Activated T-helper 1 cell treated with anti-CD3 and anti-CD28 coated beads, Interleukin-12 subunit alpha, Interleukin-12 subunit beta, Interleukin-2, Interleukin-4 antibody, amounts not matched to agents 30 ng/mL and 10 ng/mL and 1 ng/mL, durations not matched to agents 14 hours and 24 hours and 36 hours (primary cell): ENCODE measurements around the gene C2CD4D. TPM values are rescaled to one million over a fixed set of nuclear protein-coding genes. Genes with fewer than 3 reads are reported as not detected.
A peak's percentile ranks its signal among the peaks of the same experiment; 100 is the strongest.

Experiments used
- DNase-seq: peaks from one replicate; pipeline ENCODE4 v3.0.0; 2021; ENCODE audit warnings: low spot score
- H3K27ac Mint-ChIP-seq: one replicate; pipeline ENCODE4 v1.8.0; 2021; ENCODE audit warnings: mild to moderate bottlenecking, mixed read lengths
- H3K27me3 Mint-ChIP-seq: one replicate; pipeline ENCODE4 v1.8.0; 2022; ENCODE audit warnings: mild to moderate bottlenecking, moderate library complexity, mixed read lengths; ENCODE audit not compliant: insufficient read depth
- H3K36me3 Mint-ChIP-seq: one replicate; pipeline ENCODE4 v1.8.0; 2021; ENCODE audit warnings: low read depth, mixed read lengths
- H3K4me1 Mint-ChIP-seq: one replicate; pipeline ENCODE4 v1.8.0; 2021; ENCODE audit warnings: low read depth, mixed read lengths
- H3K4me3 Mint-ChIP-seq: one replicate; pipeline ENCODE4 v1.8.0; 2021; ENCODE audit warnings: mild to moderate bottlenecking, moderate library complexity, mixed read lengths
- H3K9me3 Mint-ChIP-seq: one replicate; pipeline ENCODE4 v1.8.0; 2021; ENCODE audit warnings: mixed read lengths
- intact Hi-C: fragments of 100-400 bp; cut with micrococcal nuclease; formaldehyde crosslinking; loops from one replicate; pipeline ENCODE4 v1.15.1; 2024
- total RNA-seq: library from RNA; stranded (reverse); gene quantifications from 2 replicates; pipeline ENCODE4 v1.2.3, GENCODE V29; 2022

C2CD4D gene
- total RNA-seq, 1 donor from 2014 or later: 1.2 TPM

- Mint-ChIP-seq H3K27ac (peak overlapping the region; percentile 78), H3K27me3 (peaks cover 5% of the 10 kb centered on the region), H3K9me3 (no peaks in the 10 kb centered on the region), H3K4me1 (peaks cover 60% of the 10 kb centered on the region), H3K4me3 (peak overlapping the region; percentile 90), H3K36me3 (peaks cover 11% of the 10 kb centered on the region)
- intact Hi-C loops: loop anchor here (1.0 to 5.0 kb wide), 4 partner anchors 116 to 491 kb away; partner anchors contain the start of genes POGZ, RFX5, RIIAD1 and TUFT1
- no peak for DNase-seq
Measured at GRCh38 chr1:151838222-151839081, 1.2 kb downstream of the C2CD4D start.

- H3K4me1 Mint-ChIP-seq: peaks cover 66% of the 10 kb centered on the region
- peaks cover 5% of the 10 kb centered on the region for H3K27me3 Mint-ChIP-seq
- DNase-seq: no peak
- H3K36me3 Mint-ChIP-seq: peaks cover 11% of the 10 kb centered on the region
- peak overlapping the region; percentile 83 for H3K4me3 Mint-ChIP-seq
- intact Hi-C loops: loop anchor here (1.0 to 5.0 kb wide), 4 partner anchors 116 to 491 kb away; partner anchors contain the start of genes POGZ, RFX5, RIIAD1 and TUFT1
- H3K9me3 Mint-ChIP-seq: no peaks in the 10 kb centered on the region
- H3K27ac Mint-ChIP-seq: peak overlapping the region; percentile 92
Measured at GRCh38 chr1:151837884-151838221, 1.8 kb downstream of the C2CD4D start.

GRCh38 chr1:151837197-151837596 is 2.4 kb downstream of the C2CD4D start:
- no peak for DNase-seq
- intact Hi-C loops: loop anchor here (5.0 kb wide), 3 partner anchors 115 to 490 kb away; partner anchors contain the start of genes POGZ, RFX5 and RIIAD1
- Mint-ChIP-seq H3K27ac (peak overlapping the region; percentile 92), H3K4me3 (peak overlapping the region; percentile 83), H3K36me3 (peaks cover 11% of the 10 kb centered on the region), H3K9me3 (no peaks in the 10 kb centered on the region), H3K4me1 (peaks cover 73% of the 10 kb centered on the region), H3K27me3 (peaks cover 5% of the 10 kb centered on the region)

- Mint-ChIP-seq H3K9me3 (no peaks in the 10 kb centered on the region), H3K4me3 (no peak overlapping the region), H3K4me1 (peaks cover 70% of the 10 kb centered on the region), H3K27me3 (peaks cover 3% of the 10 kb centered on the region), H3K27ac (no peak overlapping the region), H3K36me3 (no peaks in the 10 kb centered on the region)
- no peak for DNase-seq
- intact Hi-C loops: loop anchor here (5.0 kb wide), 3 partner anchors 113 to 488 kb away; partner anchors contain the start of genes POGZ, RFX5 and RIIAD1
Measured at GRCh38 chr1:151835596-151835995, 4.0 kb downstream of the C2CD4D start.

- intact Hi-C loops: no loop called here
- no peak for DNase-seq
- no peak overlapping the region for H3K27ac Mint-ChIP-seq
Measured at GRCh38 chr1:151834239-151834638, 5.4 kb downstream of the C2CD4D start.

GRCh38 chr1:151833172-151833900 is 6.3 kb downstream of the C2CD4D start:
- Mint-ChIP-seq H3K4me3 (no peak overlapping the region), H3K4me1 (peaks cover 75% of the 10 kb centered on the region), H3K9me3 (no peaks in the 10 kb centered on the region), H3K36me3 (no peaks in the 10 kb centered on the region), H3K27me3 (peaks cover 3% of the 10 kb centered on the region), H3K27ac (peak overlapping the region; percentile 46)
- no peak for DNase-seq
- intact Hi-C loops: no loop called here

More at GRCh38 chr1:151834239-151834638, 5.4 kb downstream of the C2CD4D start:
- Mint-ChIP-seq H3K36me3 (no peaks in the 10 kb centered on the region), H3K4me3 (no peak overlapping the region), H3K4me1 (peaks cover 70% of the 10 kb centered on the region), H3K27me3 (peaks cover 3% of the 10 kb centered on the region), H3K9me3 (no peaks in the 10 kb centered on the region)

GRCh38 chr1:151832318-151832980 is 7.2 kb downstream of the C2CD4D start:
- H3K4me3 Mint-ChIP-seq: no peak overlapping the region
- peaks cover 80% of the 10 kb centered on the region for H3K4me1 Mint-ChIP-seq
- no peaks in the 10 kb centered on the region for H3K36me3 Mint-ChIP-seq
- peaks cover under 1% of the 10 kb centered on the region for H3K27me3 Mint-ChIP-seq
- H3K27ac Mint-ChIP-seq: no peak overlapping the region
- intact Hi-C loops: no loop called here
- no peak for DNase-seq
- H3K9me3 Mint-ChIP-seq: no peaks in the 10 kb centered on the region

GRCh38 chr1:151831605-151832004 is 8.0 kb downstream of the C2CD4D start, which contains the start of gene RORC:
RORC (minus strand) TSS chr1:151831802; CDS start chr1:151831764, 38 bp downstream.
- H3K27me3 Mint-ChIP-seq: no peaks in the 10 kb centered on the region
- H3K4me3 Mint-ChIP-seq: peak within 1 kb of the TSS; percentile 24
- peaks cover 72% of the 10 kb centered on the region for H3K4me1 Mint-ChIP-seq
- H3K9me3 Mint-ChIP-seq: no peaks in the 10 kb centered on the region
- intact Hi-C loops: loop anchor here (1.0 kb wide), 1 partner anchor 215 kb away; no protein-coding TSS in a partner anchor
- H3K36me3 Mint-ChIP-seq: no peaks in the 10 kb centered on the region
- DNase-seq: no peak
- peak within 1 kb of the TSS; percentile 36 for H3K27ac Mint-ChIP-seq

GRCh38 chr1:151831256-151831591 is 8.4 kb downstream of the C2CD4D start:
- DNase-seq: no peak
- Mint-ChIP-seq H3K4me1 (peaks cover 71% of the 10 kb centered on the region), H3K9me3 (no peaks in the 10 kb centered on the region), H3K27ac (peak overlapping the region; percentile 34), H3K27me3 (no peaks in the 10 kb centered on the region), H3K4me3 (no peak overlapping the region), H3K36me3 (no peaks in the 10 kb centered on the region)
- intact Hi-C loops: loop anchor here (1.0 kb wide), 1 partner anchor 215 kb away; no protein-coding TSS in a partner anchor

GRCh38 chr1:151830055-151830454 is 9.6 kb downstream of the C2CD4D start:
- H3K36me3 Mint-ChIP-seq: no peaks in the 10 kb centered on the region
- H3K4me1 Mint-ChIP-seq: peaks cover 81% of the 10 kb centered on the region
- H3K27ac Mint-ChIP-seq: peak overlapping the region; percentile 89
- no peaks in the 10 kb centered on the region for H3K27me3 Mint-ChIP-seq
- H3K4me3 Mint-ChIP-seq: peak overlapping the region; percentile 68
- intact Hi-C loops: no loop called here
- no peaks in the 10 kb centered on the region for H3K9me3 Mint-ChIP-seq
- no peak for DNase-seq

GRCh38 chr1:151829352-151830046 is 10.1 kb downstream of the C2CD4D start:
- H3K36me3 Mint-ChIP-seq: no peaks in the 10 kb centered on the region
- peaks cover 83% of the 10 kb centered on the region for H3K4me1 Mint-ChIP-seq
- no peaks in the 10 kb centered on the region for H3K27me3 Mint-ChIP-seq
- no peak for DNase-seq
- intact Hi-C loops: no loop called here
- peak overlapping the region; percentile 89 for H3K27ac Mint-ChIP-seq
- peak overlapping the region; percentile 68 for H3K4me3 Mint-ChIP-seq
- H3K9me3 Mint-ChIP-seq: no peaks in the 10 kb centered on the region

GRCh38 chr1:151828921-151829320 is 10.7 kb downstream of the C2CD4D start:
- H3K4me3 Mint-ChIP-seq: peak overlapping the region; percentile 68
- intact Hi-C loops: no loop called here
- peak overlapping the region; percentile 89 for H3K27ac Mint-ChIP-seq
- peaks cover 77% of the 10 kb centered on the region for H3K4me1 Mint-ChIP-seq
- H3K9me3 Mint-ChIP-seq: no peaks in the 10 kb centered on the region
- H3K36me3 Mint-ChIP-seq: no peaks in the 10 kb centered on the region
- no peak for DNase-seq
- no peaks in the 10 kb centered on the region for H3K27me3 Mint-ChIP-seq
